ENCODE results near the gene DNAH2.

Gene DNAH2

DNA sequence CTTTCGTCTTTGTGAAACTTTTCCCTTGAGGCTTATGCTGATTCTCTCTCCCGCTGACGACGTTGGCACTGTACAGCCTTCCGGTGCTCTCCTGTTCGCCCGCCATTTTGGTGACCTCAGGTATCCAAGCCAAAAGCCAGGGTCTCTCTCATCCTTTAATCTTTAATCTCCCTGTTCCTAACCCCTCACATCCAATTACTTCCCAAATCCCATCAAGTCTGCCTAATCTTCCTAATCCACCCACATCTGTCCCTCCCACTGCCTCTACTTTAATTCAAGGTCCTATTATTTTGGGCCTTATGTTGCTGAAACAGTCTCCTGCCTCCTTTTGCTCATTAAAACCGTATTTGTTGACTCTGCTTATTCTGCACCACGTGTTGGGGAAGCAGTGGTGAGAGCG, 22.0 kb upstream of the DNAH2 start:
- Histone ChIP-seq H3K4me2 (ENCODE audit: low read length) (no peak overlapping the region), H4K20me1 (ENCODE audit: insufficient read depth, low read length) (no peaks in the 10 kb centered on the region), H2AFZ (ENCODE audit: low read length) (no peak overlapping the region), H3K9me2 (ENCODE audit: low read depth, low read length) (no peaks in the 10 kb centered on the region), H3K36me3 (ENCODE audit: insufficient read depth, low read length) (peaks cover 11% of the 10 kb centered on the region), H3K4me3 (ENCODE audit: low read depth, low read length, poor library complexity, severe bottlenecking) (no peak overlapping the region), H3K9me3 (ENCODE audit: low read length) (no peaks in the 10 kb centered on the region), H3K79me2 (ENCODE audit: insufficient read depth, low read length) (no peaks in the 10 kb centered on the region), H3F3A (ENCODE audit: insufficient read depth, low read length) (no peaks in the 10 kb centered on the region), H3K9ac (ENCODE audit: low read length) (no peak overlapping the region), H3K27ac (ENCODE audit: low read depth, low read length, poor library complexity, severe bottlenecking) (no peak overlapping the region), H3K4me1 (ENCODE audit: insufficient read depth, low read length, severe bottlenecking) (no peaks in the 10 kb centered on the region), H3K27me3 (ENCODE audit: insufficient read depth, low read length) (no peaks in the 10 kb centered on the region)
- no peak for TF ChIP-seq EZH2 (IDR thresholded peaks at IDR 0.05; ENCODE audit: borderline replicate concordance, low read length)
- TF ChIP-seq, protein P1, sequence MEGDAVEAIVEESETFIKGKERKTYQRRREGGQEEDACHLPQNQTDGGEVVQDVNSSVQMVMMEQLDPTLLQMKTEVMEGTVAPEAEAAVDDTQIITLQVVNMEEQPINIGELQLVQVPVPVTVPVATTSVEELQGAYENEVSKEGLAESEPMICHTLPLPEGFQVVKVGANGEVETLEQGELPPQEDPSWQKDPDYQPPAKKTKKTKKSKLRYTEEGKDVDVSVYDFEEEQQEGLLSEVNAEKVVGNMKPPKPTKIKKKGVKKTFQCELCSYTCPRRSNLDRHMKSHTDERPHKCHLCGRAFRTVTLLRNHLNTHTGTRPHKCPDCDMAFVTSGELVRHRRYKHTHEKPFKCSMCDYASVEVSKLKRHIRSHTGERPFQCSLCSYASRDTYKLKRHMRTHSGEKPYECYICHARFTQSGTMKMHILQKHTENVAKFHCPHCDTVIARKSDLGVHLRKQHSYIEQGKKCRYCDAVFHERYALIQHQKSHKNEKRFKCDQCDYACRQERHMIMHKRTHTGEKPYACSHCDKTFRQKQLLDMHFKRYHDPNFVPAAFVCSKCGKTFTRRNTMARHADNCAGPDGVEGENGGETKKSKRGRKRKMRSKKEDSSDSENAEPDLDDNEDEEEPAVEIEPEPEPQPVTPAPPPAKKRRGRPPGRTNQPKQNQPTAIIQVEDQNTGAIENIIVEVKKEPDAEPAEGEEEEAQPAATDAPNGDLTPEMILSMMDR (IDR thresholded peaks at IDR 0.05; ENCODE audit: low read length), result no peak

DNA sequence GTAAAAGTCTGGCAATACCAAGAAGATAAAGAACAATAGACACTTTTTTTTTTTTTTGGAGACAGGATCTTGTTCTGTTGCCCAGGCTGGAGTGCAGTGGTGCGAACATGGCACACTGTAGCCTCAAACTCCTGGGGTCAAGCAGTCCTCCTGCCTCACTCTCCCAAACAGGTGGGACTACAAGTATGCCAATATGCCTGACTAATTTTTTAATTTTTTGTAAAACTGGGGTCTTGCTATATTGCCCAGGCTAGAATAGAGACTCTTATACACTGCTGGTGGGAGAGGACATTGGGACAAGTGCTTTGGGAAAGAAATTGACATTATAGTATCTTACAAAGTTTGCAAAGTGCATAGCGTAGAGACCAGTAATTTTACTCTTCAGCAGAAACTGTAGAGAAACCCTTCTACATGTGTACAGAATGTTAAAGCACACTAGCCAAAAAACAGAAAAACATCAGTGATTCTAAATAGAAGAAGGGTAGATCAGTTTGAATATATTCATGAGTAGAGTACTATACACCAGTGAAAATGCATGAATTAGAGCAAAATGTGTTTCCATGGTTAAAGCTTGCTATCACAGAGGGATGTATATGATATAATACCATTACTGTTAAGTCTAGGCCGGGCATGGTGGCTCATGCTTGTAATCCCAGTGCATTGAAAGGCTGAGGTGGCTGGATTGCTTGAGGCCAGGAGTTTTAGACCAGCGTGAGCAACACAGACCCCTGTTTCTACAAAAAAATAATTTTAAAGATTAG, 19.5 kb upstream of the DNAH2 start:
- H3K27me3 ChIP-seq (ENCODE audit: insufficient read depth, low read length), result no peaks in the 10 kb centered on the region
- no peaks in the 10 kb centered on the region for H3K9me3 ChIP-seq (ENCODE audit: low read length)
- no peak overlapping the region for H3K9ac ChIP-seq (ENCODE audit: low read length)
- no peak overlapping the region for H2AFZ ChIP-seq (ENCODE audit: low read length)
- H3K4me2 ChIP-seq (ENCODE audit: low read length), result no peak overlapping the region
- no peaks in the 10 kb centered on the region for H3K9me2 ChIP-seq (ENCODE audit: low read depth, low read length)
- H3K79me2 ChIP-seq (ENCODE audit: insufficient read depth, low read length), result no peaks in the 10 kb centered on the region
- no peaks in the 10 kb centered on the region for H3K4me1 ChIP-seq (ENCODE audit: insufficient read depth, low read length, severe bottlenecking)
- no peaks in the 10 kb centered on the region for H4K20me1 ChIP-seq (ENCODE audit: insufficient read depth, low read length)
- TF ChIP-seq EZH2 (IDR thresholded peaks at IDR 0.05; ENCODE audit: borderline replicate concordance, low read length), result no peak
- TF ChIP-seq, protein P1 (IDR thresholded peaks at IDR 0.05; ENCODE audit: low read length), result no peak
- H3K4me3 ChIP-seq (ENCODE audit: low read depth, low read length, poor library complexity, severe bottlenecking), result no peak overlapping the region
- no peaks in the 10 kb centered on the region for H3F3A ChIP-seq (ENCODE audit: insufficient read depth, low read length)
- no peak overlapping the region for H3K27ac ChIP-seq (ENCODE audit: low read depth, low read length, poor library complexity, severe bottlenecking)
- H3K36me3 ChIP-seq (ENCODE audit: insufficient read depth, low read length), result peaks cover 27% of the 10 kb centered on the region

DNA sequence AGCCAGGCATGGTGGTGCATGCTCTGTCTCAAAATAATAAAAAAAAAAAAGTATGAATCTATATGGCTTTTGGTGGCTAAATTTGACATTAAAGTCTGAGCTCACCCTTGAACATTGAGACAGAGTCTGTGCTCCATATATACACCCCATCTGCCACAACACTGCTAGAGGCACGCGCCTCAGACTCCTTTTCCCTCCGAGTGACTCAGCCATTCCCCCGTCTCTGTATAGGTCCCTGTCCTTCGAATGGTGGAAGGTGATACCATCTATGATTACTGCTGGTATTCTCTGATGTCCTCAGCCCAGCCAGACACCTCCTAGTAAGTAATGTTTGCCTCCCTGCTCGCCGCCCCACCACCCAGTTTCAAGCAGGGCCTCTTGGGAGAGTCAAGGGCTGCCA, 17.0 kb upstream of the DNAH2 start:
- no peaks in the 10 kb centered on the region for H4K20me1 ChIP-seq (ENCODE audit: insufficient read depth, low read length)
- no peaks in the 10 kb centered on the region for H3K9me2 ChIP-seq (ENCODE audit: low read depth, low read length)
- no peaks in the 10 kb centered on the region for H3K9me3 ChIP-seq (ENCODE audit: low read length)
- TF ChIP-seq EZH2 (IDR thresholded peaks at IDR 0.05; ENCODE audit: borderline replicate concordance, low read length), result no peak
- TF ChIP-seq, protein P1 (IDR thresholded peaks at IDR 0.05; ENCODE audit: low read length), result no peak
- H3K36me3 ChIP-seq (ENCODE audit: insufficient read depth, low read length), result peaks cover 22% of the 10 kb centered on the region
- H3K4me2 ChIP-seq (ENCODE audit: low read length), result no peak overlapping the region
- no peaks in the 10 kb centered on the region; the same call in 1 of the 2 replicates for H3K27me3 ChIP-seq (ENCODE audit: insufficient read depth, low read length)
- no peak overlapping the region for H2AFZ ChIP-seq (ENCODE audit: low read length)
- H3K4me1 ChIP-seq (ENCODE audit: insufficient read depth, low read length, severe bottlenecking), result peaks cover 11% of the 10 kb centered on the region
- no peak overlapping the region for H3K9ac ChIP-seq (ENCODE audit: low read length)
- H3K79me2 ChIP-seq (ENCODE audit: insufficient read depth, low read length), result no peaks in the 10 kb centered on the region
- no peaks in the 10 kb centered on the region for H3F3A ChIP-seq (ENCODE audit: insufficient read depth, low read length)
- no peak overlapping the region for H3K4me3 ChIP-seq (ENCODE audit: low read depth, low read length, poor library complexity, severe bottlenecking)
- no peak overlapping the region for H3K27ac ChIP-seq (ENCODE audit: low read depth, low read length, poor library complexity, severe bottlenecking)
